Measurements from ENCODE around the gene WDHD1. TPM values are rescaled to one million over a fixed set of nuclear protein-coding genes. Genes with fewer than 3 reads are reported as not detected.
"Not testable (repeated sequence)": the region's sequence is repeated elsewhere in the genome, so short reads cannot be mapped to it uniquely, and the experiment has no call there.

The WDHD1 gene, protein sequence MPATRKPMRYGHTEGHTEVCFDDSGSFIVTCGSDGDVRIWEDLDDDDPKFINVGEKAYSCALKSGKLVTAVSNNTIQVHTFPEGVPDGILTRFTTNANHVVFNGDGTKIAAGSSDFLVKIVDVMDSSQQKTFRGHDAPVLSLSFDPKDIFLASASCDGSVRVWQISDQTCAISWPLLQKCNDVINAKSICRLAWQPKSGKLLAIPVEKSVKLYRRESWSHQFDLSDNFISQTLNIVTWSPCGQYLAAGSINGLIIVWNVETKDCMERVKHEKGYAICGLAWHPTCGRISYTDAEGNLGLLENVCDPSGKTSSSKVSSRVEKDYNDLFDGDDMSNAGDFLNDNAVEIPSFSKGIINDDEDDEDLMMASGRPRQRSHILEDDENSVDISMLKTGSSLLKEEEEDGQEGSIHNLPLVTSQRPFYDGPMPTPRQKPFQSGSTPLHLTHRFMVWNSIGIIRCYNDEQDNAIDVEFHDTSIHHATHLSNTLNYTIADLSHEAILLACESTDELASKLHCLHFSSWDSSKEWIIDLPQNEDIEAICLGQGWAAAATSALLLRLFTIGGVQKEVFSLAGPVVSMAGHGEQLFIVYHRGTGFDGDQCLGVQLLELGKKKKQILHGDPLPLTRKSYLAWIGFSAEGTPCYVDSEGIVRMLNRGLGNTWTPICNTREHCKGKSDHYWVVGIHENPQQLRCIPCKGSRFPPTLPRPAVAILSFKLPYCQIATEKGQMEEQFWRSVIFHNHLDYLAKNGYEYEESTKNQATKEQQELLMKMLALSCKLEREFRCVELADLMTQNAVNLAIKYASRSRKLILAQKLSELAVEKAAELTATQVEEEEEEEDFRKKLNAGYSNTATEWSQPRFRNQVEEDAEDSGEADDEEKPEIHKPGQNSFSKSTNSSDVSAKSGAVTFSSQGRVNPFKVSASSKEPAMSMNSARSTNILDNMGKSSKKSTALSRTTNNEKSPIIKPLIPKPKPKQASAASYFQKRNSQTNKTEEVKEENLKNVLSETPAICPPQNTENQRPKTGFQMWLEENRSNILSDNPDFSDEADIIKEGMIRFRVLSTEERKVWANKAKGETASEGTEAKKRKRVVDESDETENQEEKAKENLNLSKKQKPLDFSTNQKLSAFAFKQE
- 8.7 TPM for total RNA-seq

DNA sequence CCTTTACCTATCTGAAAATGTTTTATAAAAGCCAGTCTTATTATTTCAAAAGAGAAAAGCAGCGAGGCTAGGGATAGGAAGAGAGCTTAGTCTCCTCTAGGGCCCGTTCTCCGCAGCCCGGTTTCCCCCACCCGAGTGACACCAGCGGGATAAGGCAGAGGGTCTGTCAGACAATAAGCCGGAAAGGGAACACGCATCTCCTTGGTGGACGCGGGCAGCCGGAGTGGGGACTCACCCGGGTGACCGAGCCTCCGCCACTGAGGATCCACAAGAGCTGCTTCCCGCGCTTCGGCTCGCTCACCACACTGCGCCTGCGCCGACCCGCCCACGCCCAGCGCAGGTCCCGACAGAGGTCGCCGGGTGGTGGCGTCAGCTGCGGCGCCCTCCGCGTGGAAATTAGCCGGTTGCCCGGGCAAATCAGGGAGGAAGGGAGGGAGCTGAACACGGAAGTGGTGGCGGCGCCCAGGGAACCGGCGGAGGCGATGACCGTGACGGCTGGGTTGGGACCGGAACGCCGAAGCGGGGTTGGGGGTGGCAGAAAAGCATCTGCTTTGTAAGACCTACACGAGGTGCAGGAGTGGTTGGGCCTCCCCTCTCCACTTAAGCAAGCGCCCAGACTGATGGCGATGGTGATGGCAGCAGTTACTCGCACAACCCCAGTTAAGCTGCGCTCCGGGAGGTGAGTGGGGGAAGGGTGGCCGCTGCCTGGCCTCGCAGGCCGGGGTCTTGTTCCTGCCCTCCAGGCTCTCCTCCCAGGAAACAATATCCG is at the start of gene WDHD1, which contains the start of gene SOCS4:
Gene WDHD1, minus strand, starts transcription at position 307 of the 769 bp plus-strand sequence. CDS start 312 bp downstream, outside the sequence.
Gene SOCS4, plus strand, starts transcription at position 444 of the 769 bp plus-strand sequence. CDS start 15,806 bp downstream, outside the sequence.
- ATAC-seq: peak; percentile 99

DNA sequence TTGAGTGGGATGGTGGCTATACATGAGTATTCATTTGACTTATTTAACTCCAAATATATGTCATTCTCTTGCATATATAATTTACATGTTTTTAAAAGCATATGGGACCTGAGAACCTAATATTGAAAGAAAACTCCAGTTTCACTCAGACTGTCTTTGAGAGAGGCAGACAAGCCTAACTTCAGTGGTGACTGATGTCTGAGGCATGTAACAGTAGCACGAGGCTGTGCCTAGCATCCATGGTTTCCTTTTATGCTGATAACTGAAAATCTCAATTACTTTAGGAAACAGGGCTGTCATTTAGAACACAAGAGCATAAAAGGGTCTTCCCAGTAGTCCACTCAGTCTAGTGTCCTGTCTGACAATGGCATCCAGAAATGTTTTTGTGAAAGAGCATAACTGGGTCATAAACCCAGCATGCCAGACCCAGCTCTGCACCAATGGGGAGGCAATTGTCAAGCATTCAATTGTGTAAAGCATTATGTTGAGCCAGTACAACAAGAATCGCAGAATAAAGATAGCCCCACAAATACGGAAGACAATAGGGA is 48.8 kb upstream of the WDHD1 start:
- ATAC-seq: no peak

DNA sequence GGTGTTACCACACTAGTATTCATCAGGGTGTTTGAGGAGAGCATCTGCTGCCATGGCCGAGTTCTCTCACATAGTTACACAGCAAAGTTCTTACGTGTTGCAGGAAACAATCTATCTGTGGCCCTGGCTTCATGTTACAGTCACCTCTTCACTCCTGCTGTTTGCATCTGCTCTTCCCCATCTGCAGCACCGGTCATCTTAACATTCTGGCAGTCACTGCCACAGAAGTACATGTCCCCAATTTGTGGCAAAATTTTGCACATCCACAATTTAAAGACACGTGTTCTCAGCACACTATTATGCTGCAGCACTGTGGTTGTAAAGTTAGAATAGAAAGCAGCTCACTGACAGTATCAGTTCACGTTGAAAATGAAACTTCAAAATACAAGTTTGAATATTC is 47.8 kb upstream of the WDHD1 start:
- no peak for ATAC-seq

DNA sequence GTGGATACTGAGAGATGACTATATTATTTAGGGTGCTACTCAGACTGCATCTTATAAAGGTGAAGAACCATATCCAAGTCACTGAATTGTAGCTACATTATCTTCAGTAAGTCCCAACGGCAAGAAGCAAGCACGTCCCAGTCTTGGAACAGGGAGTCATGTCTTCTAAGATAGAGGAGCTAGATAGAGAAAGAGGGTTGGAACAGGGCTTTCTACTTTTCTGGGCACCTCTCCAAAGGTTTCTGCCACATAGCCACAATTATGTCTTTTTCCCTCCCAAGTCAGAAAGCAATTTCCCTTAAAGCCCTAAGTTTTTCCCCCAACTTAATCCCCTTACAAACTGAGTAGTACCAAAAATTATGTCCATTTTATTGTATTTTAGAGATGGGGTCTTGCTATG is 47.0 kb upstream of the WDHD1 start:
- ATAC-seq: no peak

DNA sequence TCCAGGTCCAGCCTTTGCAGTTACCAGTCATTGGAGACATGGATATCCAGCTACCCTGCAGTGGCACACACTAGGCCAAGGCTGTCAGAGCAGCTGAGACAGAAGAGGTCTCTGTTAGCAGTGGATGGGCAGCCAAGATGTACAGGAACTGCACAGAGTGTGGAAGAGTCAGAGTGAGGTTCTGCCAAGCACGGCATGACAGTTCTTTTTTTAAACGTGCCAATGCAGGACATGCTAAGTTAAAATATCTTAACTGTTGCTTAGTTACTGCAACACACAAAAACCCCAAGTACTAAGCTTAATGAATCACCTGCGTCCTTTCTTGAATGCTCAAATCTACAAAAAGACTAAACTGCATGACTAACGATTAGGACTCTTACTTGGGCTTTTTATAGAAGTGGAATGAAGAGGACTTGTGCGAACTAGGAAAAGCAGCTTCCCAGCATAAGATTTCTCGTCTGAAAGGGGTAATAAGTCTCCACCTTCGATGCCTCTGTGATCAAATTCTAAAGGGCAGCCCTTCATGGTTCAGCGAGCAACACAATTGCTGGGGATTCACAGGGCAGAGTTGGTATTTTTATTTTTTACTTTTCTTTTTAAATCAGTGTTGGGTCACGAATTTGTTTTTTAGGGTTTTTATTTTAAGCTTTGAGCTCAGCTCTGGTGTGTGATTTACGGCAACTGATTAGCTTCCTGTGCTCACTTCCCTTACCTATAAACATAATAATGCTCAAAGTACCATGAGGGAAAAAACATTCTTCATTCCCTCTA is 45.2 kb upstream of the WDHD1 start:
- ATAC-seq: peak; percentile 88

DNA sequence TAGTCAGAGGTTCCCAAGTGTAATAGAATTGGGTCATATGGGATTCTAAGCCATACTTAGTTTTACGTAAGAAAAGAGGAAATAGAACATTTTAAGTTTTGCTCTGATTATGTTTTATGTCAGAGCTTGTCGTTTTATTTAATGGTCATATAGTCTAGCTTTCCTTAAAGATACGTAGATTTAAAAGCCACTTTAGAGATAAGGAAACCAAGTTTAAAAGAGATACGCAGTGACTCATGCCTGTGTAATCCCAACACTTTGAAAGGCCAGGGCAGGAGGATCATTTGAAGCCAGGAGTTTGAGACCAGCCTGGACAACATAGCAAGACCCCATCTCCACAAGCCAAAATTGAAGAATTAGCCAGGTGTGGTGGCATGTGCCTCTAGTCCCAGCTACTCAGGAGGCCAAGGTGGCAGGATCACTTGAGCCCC is 44.1 kb upstream of the WDHD1 start:
- ATAC-seq: no peak

DNA sequence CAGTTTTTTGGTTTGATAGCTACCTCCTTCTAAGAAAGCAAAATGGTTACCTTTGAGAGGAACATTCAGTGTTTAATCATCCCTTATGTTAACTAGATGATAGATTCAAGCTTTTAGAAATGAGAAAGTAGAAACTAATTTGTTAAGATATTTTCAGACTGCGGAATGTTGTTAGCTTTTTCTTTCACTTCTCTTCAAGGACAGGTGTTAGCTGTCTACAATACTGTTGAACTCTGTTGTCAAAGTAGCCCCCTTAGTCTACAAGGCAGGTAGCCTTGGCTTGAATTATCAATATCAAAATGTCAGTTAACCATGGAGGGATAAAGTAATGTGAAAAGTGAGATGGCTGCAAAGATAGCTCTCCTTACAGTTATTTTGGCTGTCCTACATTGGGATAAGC is 39.3 kb upstream of the WDHD1 start:
- ATAC-seq: no peak

DNA sequence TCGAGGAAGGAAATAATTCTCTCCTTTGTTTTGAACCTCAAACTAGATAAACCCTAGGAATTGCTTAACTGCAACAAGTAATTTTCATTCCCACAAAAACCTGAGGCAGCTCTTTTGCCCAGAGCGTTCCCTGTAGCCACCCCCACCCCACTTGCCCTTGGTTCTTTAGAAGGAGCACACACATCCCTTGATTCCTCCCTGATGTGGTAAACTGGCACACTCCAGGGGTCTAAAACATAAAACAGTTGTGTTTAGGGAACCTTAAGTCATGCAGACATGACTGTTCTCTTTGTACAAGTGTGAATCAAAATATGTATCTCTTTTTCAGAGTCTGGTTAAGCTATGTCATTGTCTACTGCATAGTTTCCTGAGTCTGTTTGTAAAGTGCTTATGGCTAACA is 38.5 kb upstream of the WDHD1 start:
- no peak for ATAC-seq

DNA sequence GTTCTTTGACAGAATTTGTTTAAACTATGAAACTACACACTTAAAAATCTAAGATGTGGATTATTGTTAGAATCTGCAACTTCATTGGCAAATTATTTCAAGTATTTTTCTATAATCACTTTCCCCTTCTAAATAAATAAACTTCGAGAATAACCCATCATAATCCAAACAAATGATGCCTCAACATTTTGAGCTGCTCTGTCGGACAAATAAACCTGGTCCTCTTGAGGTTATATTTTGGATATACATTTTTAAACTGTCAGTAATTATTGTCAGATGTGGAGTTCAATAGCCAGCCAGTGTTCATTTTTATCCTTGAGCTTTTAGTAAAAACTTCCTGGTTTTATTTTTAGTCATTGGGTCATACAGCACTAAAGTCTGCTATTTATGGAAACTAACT is 38.0 kb upstream of the WDHD1 start:
- not testable (repeated sequence) for ATAC-seq

DNA sequence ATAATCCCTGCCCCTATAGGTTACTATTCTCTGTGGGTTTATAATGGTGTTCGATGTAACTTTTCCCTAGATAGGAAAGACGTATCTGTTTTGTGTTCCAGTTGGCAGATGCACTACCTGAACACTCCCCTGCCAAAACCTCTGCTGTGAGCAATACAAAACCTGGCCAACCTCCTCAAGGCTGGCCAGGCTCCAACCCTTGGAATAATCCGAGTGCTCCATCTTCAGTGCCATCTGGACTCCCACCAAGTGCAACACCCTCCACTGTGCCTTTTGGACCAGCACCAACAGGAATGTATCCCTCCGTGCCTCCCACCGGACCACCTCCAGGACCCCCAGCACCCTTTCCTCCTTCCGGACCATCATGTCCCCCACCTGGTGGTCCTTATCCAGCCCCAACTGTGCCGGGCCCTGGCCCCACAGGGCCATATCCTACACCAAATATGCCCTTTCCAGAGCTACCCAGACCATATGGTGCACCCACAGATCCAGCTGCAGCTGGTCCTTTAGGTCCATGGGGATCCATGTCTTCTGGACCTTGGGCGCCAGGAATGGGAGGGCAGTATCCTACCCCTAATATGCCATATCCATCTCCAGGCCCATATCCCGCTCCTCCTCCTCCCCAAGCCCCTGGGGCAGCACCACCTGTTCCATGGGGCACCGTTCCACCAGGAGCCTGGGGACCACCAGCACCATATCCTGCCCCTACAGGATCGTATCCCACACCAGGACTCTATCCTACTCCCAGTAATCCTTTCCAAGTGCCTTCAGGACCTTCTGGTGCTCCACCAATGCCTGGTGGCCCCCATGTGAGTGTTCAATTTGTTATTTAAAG is 35.8 kb upstream of the WDHD1 start:
- peak; percentile 48 for ATAC-seq

DNA sequence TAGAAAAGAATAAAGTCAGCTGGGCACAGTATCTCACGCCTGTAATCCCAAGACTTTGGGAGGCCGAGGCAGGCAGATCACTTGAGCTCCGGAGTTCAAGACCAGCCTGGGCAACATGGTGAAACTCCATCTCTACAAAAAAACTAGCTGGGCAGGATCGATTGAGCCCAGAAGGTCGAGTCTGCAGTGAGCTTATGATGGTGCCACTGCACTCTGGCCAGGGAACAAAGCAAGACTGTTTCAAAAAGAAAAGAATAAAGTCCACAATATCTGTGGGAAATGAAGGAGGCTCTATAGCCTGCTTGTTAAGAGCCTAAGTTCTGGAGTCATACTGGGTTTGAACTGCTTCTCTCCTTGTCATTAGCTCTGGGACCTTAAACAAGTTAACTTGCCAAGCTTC is 32.4 kb upstream of the WDHD1 start:
- no peak for ATAC-seq

DNA sequence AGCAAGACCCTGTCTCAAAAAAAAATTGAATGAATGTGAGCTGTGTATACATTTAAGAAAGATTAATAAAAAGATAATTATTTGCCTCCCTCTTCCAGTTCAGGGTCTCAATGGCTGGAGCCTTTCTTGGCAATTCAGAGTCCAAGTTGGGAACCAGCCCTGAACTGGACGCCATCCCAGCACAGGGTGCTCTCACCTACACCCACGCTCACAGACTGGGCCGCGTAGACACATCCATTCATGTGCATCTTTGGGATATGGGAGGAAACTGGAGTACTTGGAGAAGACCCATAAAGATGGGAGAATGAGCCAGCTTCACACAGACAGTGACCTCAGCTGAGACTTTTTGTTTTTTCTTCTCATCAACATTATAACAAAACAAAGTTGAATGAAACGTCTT is 31.0 kb upstream of the WDHD1 start:
- no peak for ATAC-seq

DNA sequence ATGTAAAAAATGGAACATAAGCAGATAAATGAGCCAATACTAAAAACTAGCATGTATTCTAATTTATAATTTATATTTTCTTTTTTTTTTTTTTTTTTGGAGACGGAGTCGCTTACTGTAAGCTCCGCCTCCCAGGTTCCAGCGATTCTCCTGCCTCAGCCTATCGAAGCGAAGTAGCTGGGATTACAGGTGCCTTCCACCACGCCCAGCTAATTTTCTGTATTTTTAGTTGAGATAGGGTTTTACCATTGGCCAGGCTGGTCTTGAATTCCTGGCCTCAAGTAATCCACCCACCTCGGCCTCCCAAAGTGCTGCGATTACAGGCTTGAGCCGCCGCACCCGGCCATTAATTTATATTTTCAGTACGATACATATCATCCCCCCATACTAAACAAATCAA is 27.2 kb upstream of the WDHD1 start:
- ATAC-seq: no peak

DNA sequence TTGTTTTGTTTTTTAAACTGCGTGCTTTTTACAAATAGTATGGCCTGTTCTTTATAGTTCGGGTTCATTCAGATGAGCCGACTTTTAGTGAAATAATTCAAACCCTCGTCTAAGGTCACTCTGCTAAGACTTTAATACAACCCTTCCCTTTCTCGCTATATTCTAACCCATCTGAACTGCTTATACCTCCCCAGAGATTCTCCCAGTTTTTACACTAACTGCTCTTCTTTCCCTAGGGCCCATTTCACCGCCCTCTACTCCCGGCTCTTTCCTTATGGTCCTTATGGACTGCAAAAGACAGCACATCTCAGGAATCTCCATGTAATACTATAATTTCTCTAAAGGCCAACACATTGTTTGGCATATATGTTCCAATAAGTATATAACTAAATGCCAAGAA is 26.6 kb upstream of the WDHD1 start:
- no peak for ATAC-seq

DNA sequence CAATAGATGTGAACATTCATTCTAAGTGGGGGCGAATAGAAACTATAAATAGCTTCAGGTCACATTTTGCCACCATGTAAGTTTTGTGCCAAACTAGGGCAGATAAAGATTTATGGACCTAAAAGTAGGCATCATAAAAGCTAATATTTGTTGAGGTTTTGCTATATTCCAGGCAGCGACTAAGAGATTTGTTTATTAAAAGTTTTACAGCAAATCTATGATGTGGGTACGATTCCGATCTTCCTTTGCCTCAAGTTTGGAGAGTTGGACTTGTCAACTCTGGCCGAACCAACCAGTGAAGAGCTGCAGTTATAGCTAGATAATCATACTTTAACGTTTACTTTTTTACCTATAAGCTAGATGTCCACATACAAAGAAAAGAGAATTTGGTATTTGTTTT is 26.1 kb upstream of the WDHD1 start:
- no peak for ATAC-seq

DNA sequence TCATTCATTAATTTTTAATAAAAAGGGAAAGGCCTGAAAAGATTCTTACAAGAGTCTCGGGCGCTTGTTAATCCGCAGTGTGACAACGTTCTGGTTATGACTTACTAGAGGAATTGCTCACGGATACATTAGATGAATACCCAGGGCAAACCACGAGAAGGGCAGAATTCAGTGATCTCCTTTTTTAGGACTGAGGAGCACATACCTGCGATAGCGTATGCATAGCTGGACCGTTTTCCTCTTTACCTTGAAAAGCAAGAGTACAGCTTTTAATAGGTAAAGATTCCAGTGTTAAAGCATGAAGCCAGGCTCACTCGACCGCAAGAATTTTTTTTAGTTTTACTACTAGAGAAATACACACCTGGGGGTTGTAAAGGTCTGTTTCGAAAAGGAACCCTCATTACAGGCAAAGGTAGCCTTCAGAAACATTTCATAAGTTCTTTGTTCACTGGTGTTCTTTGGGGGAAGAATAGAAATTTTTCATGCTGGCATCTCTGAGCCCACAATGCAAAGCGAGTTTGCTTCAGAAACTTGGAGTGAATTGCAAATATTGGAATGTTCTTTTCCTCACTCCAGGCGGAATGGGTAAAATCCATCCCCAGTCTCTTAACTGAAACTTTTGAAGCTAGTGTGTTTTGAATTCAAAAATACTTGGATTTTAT is 25.5 kb upstream of the WDHD1 start:
- ATAC-seq: peak; percentile 2

DNA sequence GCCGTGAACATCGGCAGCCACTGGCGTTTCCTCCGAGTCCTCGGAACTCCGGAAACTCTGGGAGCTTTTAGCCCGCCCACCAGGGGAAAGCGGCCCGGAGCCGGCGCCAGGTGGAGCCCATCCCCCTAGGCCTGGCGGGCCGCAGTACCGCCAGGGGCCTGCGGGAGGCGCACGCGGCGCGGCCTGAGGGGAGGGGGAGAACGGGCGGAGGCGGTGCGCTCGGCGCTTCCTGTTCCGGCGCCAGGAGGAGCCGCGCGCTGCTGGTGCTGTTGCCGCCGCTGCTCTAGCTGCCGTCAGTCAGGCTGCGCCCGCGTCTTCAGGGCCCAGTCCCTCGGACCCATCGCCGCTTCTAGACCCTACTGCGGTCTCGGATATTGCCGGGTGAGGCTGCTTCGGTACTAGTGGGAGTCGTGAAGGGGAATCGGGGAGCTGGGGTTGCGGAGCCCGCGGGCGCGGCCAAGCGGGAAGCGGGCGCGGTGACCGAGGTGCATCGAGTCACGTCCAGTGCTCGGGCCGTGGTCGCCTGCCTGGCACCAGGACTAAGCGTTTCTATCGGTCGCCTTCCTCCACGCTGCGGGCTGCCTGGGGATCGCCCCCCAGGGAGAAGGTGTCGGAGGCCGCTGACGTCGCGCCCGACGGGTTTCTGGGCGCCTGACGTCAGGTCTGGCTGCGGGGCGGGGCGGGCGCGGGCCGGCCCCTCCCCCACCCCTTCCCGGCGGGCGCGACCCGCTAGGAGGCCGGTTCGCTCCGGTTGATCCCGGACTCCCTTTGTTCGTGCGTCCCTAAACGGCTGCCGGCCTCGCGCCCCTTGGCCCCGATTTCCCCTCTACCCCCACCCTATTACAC is 24.7 kb upstream of the WDHD1 start, which contains the start of gene MAPK1IP1L:
Gene MAPK1IP1L, plus strand, starts transcription at position 225 of the 846 bp plus-strand sequence. CDS start 10,037 bp downstream, outside the sequence.
- peak; percentile 99 for ATAC-seq

DNA sequence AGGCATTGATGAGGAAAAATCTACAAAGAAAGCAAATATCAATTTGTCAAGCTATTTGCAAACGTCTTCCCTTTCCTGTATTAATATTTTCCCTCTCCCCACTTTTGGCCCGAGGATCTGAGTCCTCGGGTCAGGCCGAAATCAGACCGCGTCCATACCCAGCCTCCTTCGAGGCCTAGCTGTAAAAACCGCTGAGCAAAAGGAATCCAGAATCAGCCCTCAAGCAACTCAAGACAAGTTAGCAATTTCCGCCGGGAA is 24.2 kb upstream of the WDHD1 start:
- no peak for ATAC-seq
